ENCODE measurements around the gene TSC1. TPM values are rescaled to one million over a fixed set of nuclear protein-coding genes. Genes with fewer than 3 reads are reported as not detected.
"Not testable (repeated sequence)": the region's sequence is repeated elsewhere in the genome, so short reads cannot be mapped to it uniquely, and the experiment has no call there.

Gene TSC1
- total RNA-seq, 1 experiment from 2014 or later, result 25.3 TPM

GRCh38 chr9:132976571-132976970 lies 32.2 kb upstream of the TSC1 start:
- no peak for DNase-seq (ENCODE audit: low spot score)

- DNase-seq (ENCODE audit: low spot score), result no peak
These were observed 31.5 kb upstream of the TSC1 start for GRCh38 chr9:132975961-132976360.

- peak; percentile 18 for DNase-seq (ENCODE audit: low spot score)
These were observed 29.3 kb upstream of the TSC1 start for GRCh38 chr9:132973713-132974112.

GRCh38 chr9:132973166-132973565 lies 28.8 kb upstream of the TSC1 start:
- no peak for DNase-seq (ENCODE audit: low spot score)

GRCh38 chr9:132970324-132971062 lies 26.1 kb upstream of the TSC1 start:
- DNase-seq (ENCODE audit: low spot score), result no peak

- no peak for DNase-seq (ENCODE audit: low spot score)
These were observed 25.4 kb upstream of the TSC1 start for GRCh38 chr9:132969783-132970182.

- not testable (repeated sequence) for DNase-seq (ENCODE audit: low spot score)
These were observed 23.5 kb upstream of the TSC1 start for GRCh38 chr9:132967908-132968307.

- DNase-seq (ENCODE audit: low spot score), result no peak
These were observed 21.1 kb upstream of the TSC1 start for GRCh38 chr9:132965478-132965877.

GRCh38 chr9:132961002-132961401 lies 16.6 kb upstream of the TSC1 start:
- DNase-seq (ENCODE audit: low spot score), result no peak

GRCh38 chr9:132957805-132958204 lies 13.4 kb upstream of the TSC1 start:
- DNase-seq (ENCODE audit: low spot score), result no peak

GRCh38 chr9:132955768-132956167 lies 11.4 kb upstream of the TSC1 start:
- DNase-seq (ENCODE audit: low spot score), result no peak

- no peak for DNase-seq (ENCODE audit: low spot score)
These were observed 10.7 kb upstream of the TSC1 start for GRCh38 chr9:132955123-132955522.

GRCh38 chr9:132949709-132950108 lies 5.3 kb upstream of the TSC1 start:
- no peak for DNase-seq (ENCODE audit: low spot score)

GRCh38 chr9:132948482-132949050 lies 4.2 kb upstream of the TSC1 start:
- no peak for DNase-seq (ENCODE audit: low spot score)

- DNase-seq (ENCODE audit: low spot score), result no peak
These were observed 3.3 kb upstream of the TSC1 start for GRCh38 chr9:132947756-132948155.

- DNase-seq (ENCODE audit: low spot score), result peak; percentile 74
These were observed 2.3 kb upstream of the TSC1 start for GRCh38 chr9:132946631-132947295.

GRCh38 chr9:132946211-132946610 lies 1.8 kb upstream of the TSC1 start:
- peak; percentile 40 for DNase-seq (ENCODE audit: low spot score)

GRCh38 chr9:132945186-132946130 lies 1.0 kb upstream of the TSC1 start:
- no peak for DNase-seq (ENCODE audit: low spot score)

- DNase-seq (ENCODE audit: low spot score), result peak; percentile 7
These were observed 644 bp downstream of the TSC1 start for GRCh38 chr9:132943651-132944293.

GRCh38 chr9:132942541-132943182 lies 1.8 kb downstream of the TSC1 start:
- DNase-seq (ENCODE audit: low spot score), result no peak

GRCh38 chr9:132939169-132939568 lies 5.2 kb downstream of the TSC1 start:
- no peak for DNase-seq (ENCODE audit: low spot score)

Measured in A172 (cell line).